SK-N-SH (cell line): ENCODE measurements around the gene RAP1GAP. TPM values are rescaled to one million over a fixed set of nuclear protein-coding genes. Genes with fewer than 3 reads are reported as not detected.

Experiments
- CTCF ChIA-PET: fragments of 300-600, 350-600 bp; formaldehyde crosslinking; extraction: SDS; loops from one replicate; lab custom pipeline; 2021; lab: Yijun Ruan, JAX
- POLR2A ChIA-PET: fragments of 350-600 bp; sonication (Branson Sonifier 250); formaldehyde crosslinking; extraction: SDS; loops from one replicate; lab custom pipeline; 2020; ENCODE audit warnings: antibody characterized with exemption, inconsistent platforms; lab: Yijun Ruan, JAX
- DNase-seq: peaks from one replicate; pipeline ENCODE4 v3.0.0; 2012
- H2AFZ ChIP-seq: fragments of 200-600 bp; sonication (generic); 2 replicates; pipeline ENCODE4 v1.8.1; 2016; ENCODE audit warnings: antibody characterized with exemption, mild to moderate bottlenecking, low read depth
- H3F3A ChIP-seq: fragments of 200-600 bp; sonication (generic); replicated peaks from 2 replicates; pipeline ENCODE3; 2016; ENCODE audit warnings: antibody characterized with exemption, mild to moderate bottlenecking; ENCODE audit not compliant: insufficient read depth
- H3K27ac ChIP-seq, 2 experiments: fragments of 200-500 bp in 1 of 2; fragments of 200-600 bp in 1 of 2; sonication (Bioruptor generic) in 1 of 2; sonication (generic), shearing (Covaris generic) in 1 of 2; 2 replicates each; pipeline versions ENCODE4 v1.5.1 to v1.6.1; 2014 to 2016; ENCODE audit warnings: low read depth in 2 of 2, inconsistent platforms in 1 of 2, low read length in 1 of 2, mild to moderate bottlenecking in 1 of 2, mixed read lengths in 1 of 2
- H3K27me3 ChIP-seq: fragments of 200-600 bp; sonication (generic), shearing (Covaris generic); 2 replicates; pipeline ENCODE4 v1.6.1; 2016; ENCODE audit warnings: mixed run types; ENCODE audit not compliant: insufficient read depth
- H3K36me3 ChIP-seq, 2 experiments: fragments of 200-500 bp in 1 of 2; fragments of 200-600 bp in 1 of 2; sonication (Bioruptor generic) in 1 of 2; sonication (generic) in 1 of 2; replicated peaks in 1 of 2; 2 replicates each; pipeline versions ENCODE3 to v1.5.1; 2014 to 2016; ENCODE audit warnings: low read length in 1 of 2, mild to moderate bottlenecking in 1 of 2; ENCODE audit not compliant: insufficient read depth in 2 of 2, control insufficient read depth in 1 of 2
- H3K4me1 ChIP-seq, 2 experiments: fragments of 200-500 bp in 1 of 2; fragments of 200-600 bp in 1 of 2; sonication (Bioruptor generic) in 1 of 2; sonication (generic), shearing (Covaris generic) in 1 of 2; 2 replicates each; pipeline versions ENCODE4 v1.5.1 to v1.6.1; 2014 to 2016; ENCODE audit warnings: low read depth in 1 of 2, low read length in 1 of 2, mixed run types in 1 of 2; ENCODE audit not compliant: insufficient read depth in 2 of 2, control insufficient read depth in 1 of 2
- H3K4me2 ChIP-seq: fragments of 200-600 bp; sonication (generic), shearing (Covaris generic); 2 replicates; pipeline ENCODE4 v1.6.1; 2017; ENCODE audit warnings: mixed run types
- H3K4me3 ChIP-seq, 2 experiments: fragments of 200-500 bp in 1 of 2; fragments of 200-600 bp in 1 of 2; sonication (Bioruptor generic) in 1 of 2; sonication (generic), shearing (Covaris generic) in 1 of 2; 2 replicates each; pipeline versions ENCODE4 v1.5.1 to v1.8.1; 2014 to 2016; ENCODE audit warnings: low read depth in 2 of 2, inconsistent platforms in 1 of 2, low read length in 1 of 2, mild to moderate bottlenecking in 1 of 2, mixed read lengths in 1 of 2, moderate library complexity in 1 of 2
- H3K79me2 ChIP-seq: fragments of 200-600 bp; sonication (generic); 2 replicates; pipeline ENCODE4 v1.8.1; 2017; ENCODE audit warnings: mild to moderate bottlenecking; ENCODE audit not compliant: insufficient read depth
- H3K9ac ChIP-seq: fragments of 200-600 bp; sonication (generic); 2 replicates; pipeline ENCODE4 v1.6.1; 2017; ENCODE audit warnings: mixed run types
- H3K9me2 ChIP-seq: fragments of 200-600 bp; sonication (generic); 2 replicates; pipeline ENCODE4 v1.6.1; 2017; ENCODE audit warnings: mixed run types
- H3K9me3 ChIP-seq: fragments of 200-600 bp; sonication (generic); 2 replicates; pipeline ENCODE4 v1.6.1; 2017; ENCODE audit warnings: mixed run types, mild to moderate bottlenecking, moderate library complexity
- H4K20me1 ChIP-seq: fragments of 200-600 bp; sonication (generic); 2 replicates; pipeline ENCODE4 v1.6.1; 2017; ENCODE audit warnings: mild to moderate bottlenecking, mixed run types; ENCODE audit not compliant: insufficient read depth
- EP300 ChIP-seq, 2 experiments: IDR thresholded peaks; 2 replicates each; pipeline versions ENCODE4 v1.4.0 to v1.6.1; 2012; ENCODE audit warnings: borderline replicate concordance in 1 of 2, low read depth in 1 of 2, low read length in 1 of 2
- FOXM1 ChIP-seq: IDR thresholded peaks from 2 replicates; pipeline ENCODE4 v1.4.0; 2012; ENCODE audit warnings: low read depth, mild to moderate bottlenecking
- GABPA ChIP-seq: IDR thresholded peaks from 2 replicates; pipeline ENCODE4 v1.4.0; 2012; ENCODE audit warnings: low read depth, mild to moderate bottlenecking
- GATA2 ChIP-seq: sonication (generic); formaldehyde crosslinking; IDR thresholded peaks from 2 replicates; pipeline ENCODE4 v1.5.0; 2020; ENCODE audit warnings: mild to moderate bottlenecking, missing genetic modification reagents
- IRF3 ChIP-seq: fragments of 150-350 bp; IDR thresholded peaks from 2 replicates; pipeline ENCODE4 v1.6.1; 2016; ENCODE audit warnings: mild to moderate bottlenecking, low read depth, low read length
- JUND ChIP-seq: IDR thresholded peaks from 2 replicates; pipeline ENCODE4 v1.4.0; 2012
- MAX ChIP-seq: IDR thresholded peaks from 2 replicates; pipeline ENCODE4 v1.4.0; 2012; ENCODE audit warnings: low read depth
- MEF2A ChIP-seq: IDR thresholded peaks from 2 replicates; pipeline ENCODE4 v1.4.0; 2012; ENCODE audit warnings: low read depth, borderline replicate concordance
- NFIC ChIP-seq: IDR thresholded peaks from 2 replicates; pipeline ENCODE4 v1.4.0; 2012; ENCODE audit warnings: borderline replicate concordance
- PBX3 ChIP-seq: IDR thresholded peaks from 2 replicates; pipeline ENCODE4; 2012
- RCOR1 ChIP-seq: fragments of 150-350 bp; IDR thresholded peaks from 2 replicates; pipeline ENCODE4 v1.6.1; 2017; ENCODE audit warnings: antibody characterized with exemption, low read length
- REST ChIP-seq: IDR thresholded peaks from 2 replicates; pipeline ENCODE4 v1.6.1; 2012; ENCODE audit warnings: mild to moderate bottlenecking, low read depth, low read length, moderate library complexity
- RFX5 ChIP-seq: IDR thresholded peaks from 2 replicates; pipeline ENCODE4 v1.6.1; 2012; ENCODE audit warnings: mild to moderate bottlenecking, improper control_type of control experiment, low read length
- RXRA ChIP-seq: IDR thresholded peaks from 2 replicates; pipeline ENCODE4 v1.4.0; 2012; ENCODE audit warnings: low read depth, mild to moderate bottlenecking, borderline replicate concordance
- SMC3 ChIP-seq: IDR thresholded peaks from 2 replicates; pipeline ENCODE4 v1.6.1; 2012; ENCODE audit warnings: low read depth, low read length, improper control_type of control experiment
- TAF1 ChIP-seq: IDR thresholded peaks from 2 replicates; pipeline ENCODE4 v1.6.1; 2012; ENCODE audit warnings: low read depth, mild to moderate bottlenecking, low read length, moderate library complexity, borderline replicate concordance
- USF1 ChIP-seq: IDR thresholded peaks from 2 replicates; pipeline ENCODE4 v1.4.0; 2012; ENCODE audit warnings: low read depth, borderline replicate concordance
- USF2 ChIP-seq: fragments of 150-350 bp; IDR thresholded peaks from 2 replicates; pipeline ENCODE4 v1.6.1; 2017; ENCODE audit warnings: antibody characterized with exemption, low read length, low read depth, borderline replicate concordance
- YY1 ChIP-seq: IDR thresholded peaks from 2 replicates; pipeline ENCODE4 v1.4.0; 2012; ENCODE audit warnings: low read depth, mild to moderate bottlenecking
- ZBTB33 ChIP-seq: IDR thresholded peaks from 2 replicates; pipeline ENCODE4 v1.4.0; 2012; ENCODE audit warnings: low read depth, borderline replicate concordance
- WGBS: methylation state at CpG from one replicate; pipeline ENCODE4 v1.1.6; 2017; ENCODE audit warnings: low lambda C conversion rate; 5-methylcytosine and 5-hydroxymethylcytosine counted together
- polyA plus RNA-seq, 3 experiments: library from polyadenylated mRNA; depleted of rRNA; stranded (reverse); fragments of >200 nt; gene quantifications; 2 replicates each; pipeline ENCODE4 v1.2.3, GENCODE V29; 2012

Gene RAP1GAP
- polyA plus RNA-seq, 1 of the 3 experiments (the other 2 are of a cell fraction), result 0.99 TPM

GRCh38 chr1:21649315-21649714 lies 19.8 kb downstream of the RAP1GAP start:
- Histone ChIP-seq H3K9ac (no peak overlapping the region), H3K4me3 (no peak overlapping the region), H3K9me2 (no peaks in the 10 kb centered on the region), H2AFZ (no peak overlapping the region), H4K20me1 (no peaks in the 10 kb centered on the region), H3F3A (no peaks in the 10 kb centered on the region), H3K79me2 (no peaks in the 10 kb centered on the region), H3K4me1 (peaks cover 0 to 11% of the 10 kb centered on the region in 2 experiments; a peak in 1 of 4 replicates), H3K9me3 (no peaks in the 10 kb centered on the region), H3K27me3 (peaks cover 10% of the 10 kb centered on the region), H3K4me2 (no peak overlapping the region), H3K36me3 (no peaks in the 10 kb centered on the region), H3K27ac (no peak overlapping the region)
- ChIA-PET CTCF (interaction anchor here (1.4 to 2.7 kb wide), 2 partner anchors 10 to 279 kb away, joined by 3 to 18 read pairs; no protein-coding TSS in a partner anchor), POLR2A (no interaction called here)
- no peak for TF ChIP-seq EP300 (IDR thresholded peaks at IDR 0.05; ENCODE audit: borderline replicate concordance in 1 of 2, low read depth in 1 of 2, low read length in 1 of 2)
- TF ChIP-seq SMC3, result no peak
- no peak for TF ChIP-seq MEF2A
- no peak for TF ChIP-seq MAX
- no peak for TF ChIP-seq JUND
- TF ChIP-seq ZBTB33, result no peak
- no peak for TF ChIP-seq IRF3
- TF ChIP-seq RCOR1, result no peak
- TF ChIP-seq GATA2 (CRISPR knock-in tag), result no peak
- TF ChIP-seq USF1, result no peak
- TF ChIP-seq RXRA, result no peak
- no peak for TF ChIP-seq USF2
- no peak for TF ChIP-seq GABPA
- TF ChIP-seq TAF1, result no peak
- no peak for TF ChIP-seq FOXM1
- TF ChIP-seq YY1, result no peak
- TF ChIP-seq NFIC, result no peak
- TF ChIP-seq PBX3, result no peak
- TF ChIP-seq REST, result no peak
- no peak for TF ChIP-seq RFX5
- WGBS, result 40% methylated on average over 2 of the region's 2 CpGs
- no peak for DNase-seq
